ENCODE results near the gene RAB19.

DNA sequence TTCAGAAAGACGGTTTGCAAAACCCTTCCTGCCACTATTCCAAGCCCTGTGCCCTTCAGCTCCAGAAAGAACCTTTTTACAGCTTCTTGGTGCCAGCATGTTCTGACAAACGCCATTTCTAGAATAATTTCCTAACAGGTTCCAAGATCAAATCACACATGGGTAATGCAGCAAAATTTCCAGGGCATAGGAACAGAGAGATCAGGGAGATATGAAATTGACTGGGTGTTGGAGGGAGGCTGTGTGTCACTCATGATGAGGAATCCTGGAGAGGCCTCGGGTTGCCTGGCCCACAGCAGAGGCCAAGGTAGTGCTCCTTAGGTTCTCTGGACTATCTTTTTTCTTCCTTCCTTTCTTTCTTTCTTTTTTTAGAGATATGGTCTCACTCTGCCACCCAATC is 29.5 kb downstream of the RAB19 start:
- TF ChIP-seq, protein P1, sequence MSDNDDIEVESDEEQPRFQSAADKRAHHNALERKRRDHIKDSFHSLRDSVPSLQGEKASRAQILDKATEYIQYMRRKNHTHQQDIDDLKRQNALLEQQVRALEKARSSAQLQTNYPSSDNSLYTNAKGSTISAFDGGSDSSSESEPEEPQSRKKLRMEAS (CRISPR knock-in tag; IDR thresholded peaks at IDR 0.05) = no peak
- TF ChIP-seq, protein P2, sequence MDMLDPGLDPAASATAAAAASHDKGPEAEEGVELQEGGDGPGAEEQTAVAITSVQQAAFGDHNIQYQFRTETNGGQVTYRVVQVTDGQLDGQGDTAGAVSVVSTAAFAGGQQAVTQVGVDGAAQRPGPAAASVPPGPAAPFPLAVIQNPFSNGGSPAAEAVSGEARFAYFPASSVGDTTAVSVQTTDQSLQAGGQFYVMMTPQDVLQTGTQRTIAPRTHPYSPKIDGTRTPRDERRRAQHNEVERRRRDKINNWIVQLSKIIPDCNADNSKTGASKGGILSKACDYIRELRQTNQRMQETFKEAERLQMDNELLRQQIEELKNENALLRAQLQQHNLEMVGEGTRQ (CRISPR knock-in tag; IDR thresholded peaks at IDR 0.05) = no peak
- TF ChIP-seq, protein P3, sequence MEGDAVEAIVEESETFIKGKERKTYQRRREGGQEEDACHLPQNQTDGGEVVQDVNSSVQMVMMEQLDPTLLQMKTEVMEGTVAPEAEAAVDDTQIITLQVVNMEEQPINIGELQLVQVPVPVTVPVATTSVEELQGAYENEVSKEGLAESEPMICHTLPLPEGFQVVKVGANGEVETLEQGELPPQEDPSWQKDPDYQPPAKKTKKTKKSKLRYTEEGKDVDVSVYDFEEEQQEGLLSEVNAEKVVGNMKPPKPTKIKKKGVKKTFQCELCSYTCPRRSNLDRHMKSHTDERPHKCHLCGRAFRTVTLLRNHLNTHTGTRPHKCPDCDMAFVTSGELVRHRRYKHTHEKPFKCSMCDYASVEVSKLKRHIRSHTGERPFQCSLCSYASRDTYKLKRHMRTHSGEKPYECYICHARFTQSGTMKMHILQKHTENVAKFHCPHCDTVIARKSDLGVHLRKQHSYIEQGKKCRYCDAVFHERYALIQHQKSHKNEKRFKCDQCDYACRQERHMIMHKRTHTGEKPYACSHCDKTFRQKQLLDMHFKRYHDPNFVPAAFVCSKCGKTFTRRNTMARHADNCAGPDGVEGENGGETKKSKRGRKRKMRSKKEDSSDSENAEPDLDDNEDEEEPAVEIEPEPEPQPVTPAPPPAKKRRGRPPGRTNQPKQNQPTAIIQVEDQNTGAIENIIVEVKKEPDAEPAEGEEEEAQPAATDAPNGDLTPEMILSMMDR (IDR thresholded peaks at IDR 0.05) = no peak
- no peak for TF ChIP-seq TEAD1 (CRISPR knock-in tag; IDR thresholded peaks at IDR 0.05)
- no peak for TF ChIP-seq TP53 (CRISPR knock-in tag; IDR thresholded peaks at IDR 0.05)
- no peak for TF ChIP-seq MYBL2 (CRISPR knock-in tag; IDR thresholded peaks at IDR 0.05)
- no peak for TF ChIP-seq NR3C1 (CRISPR knock-in tag; conservative IDR thresholded peaks at IDR 0.05; ENCODE audit: low read depth)
- no peak for TF ChIP-seq ATF1 (CRISPR knock-in tag; IDR thresholded peaks at IDR 0.05)
- TF ChIP-seq ZNF232 (CRISPR knock-in tag; IDR thresholded peaks at IDR 0.05) = no peak
- no peak for TF ChIP-seq NR1H2 (CRISPR knock-in tag; IDR thresholded peaks at IDR 0.05)
- no peak for TF ChIP-seq ZBTB21 (CRISPR knock-in tag; IDR thresholded peaks at IDR 0.05; ENCODE audit: borderline replicate concordance)
- TF ChIP-seq, protein P4, sequence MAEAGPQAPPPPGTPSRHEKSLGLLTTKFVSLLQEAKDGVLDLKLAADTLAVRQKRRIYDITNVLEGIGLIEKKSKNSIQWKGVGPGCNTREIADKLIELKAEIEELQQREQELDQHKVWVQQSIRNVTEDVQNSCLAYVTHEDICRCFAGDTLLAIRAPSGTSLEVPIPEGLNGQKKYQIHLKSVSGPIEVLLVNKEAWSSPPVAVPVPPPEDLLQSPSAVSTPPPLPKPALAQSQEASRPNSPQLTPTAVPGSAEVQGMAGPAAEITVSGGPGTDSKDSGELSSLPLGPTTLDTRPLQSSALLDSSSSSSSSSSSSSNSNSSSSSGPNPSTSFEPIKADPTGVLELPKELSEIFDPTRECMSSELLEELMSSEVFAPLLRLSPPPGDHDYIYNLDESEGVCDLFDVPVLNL (CRISPR knock-in tag; IDR thresholded peaks at IDR 0.05; ENCODE audit: borderline replicate concordance, low read depth) = no peak
- no peak for TF ChIP-seq FOXJ3 (CRISPR knock-in tag; IDR thresholded peaks at IDR 0.05; ENCODE audit: borderline replicate concordance)
- TF ChIP-seq NFYB (CRISPR knock-in tag; conservative IDR thresholded peaks at IDR 0.05; ENCODE audit: low read depth) = no peak
